Mesenchymal stem cell (in vitro differentiated cells and primary cell): ENCODE measurements around the gene C1R.
A peak's percentile ranks its signal among the peaks of the same experiment; 100 is the strongest.

Source experiments
- DNase-seq: peaks from one replicate; pipeline ENCODE4 v3.0.0-alpha.2; 2013
- H2AFZ ChIP-seq: one replicate; pipeline ENCODE4 v1.6.1; 2013; ENCODE audit warnings: low read depth, mild to moderate bottlenecking, control low read depth, inconsistent platforms, low read length, moderate library complexity
- H2AK5ac ChIP-seq: 2 replicates; pipeline ENCODE4 v1.6.1; 2013; ENCODE audit warnings: low read length, moderate library complexity, mild to moderate bottlenecking, inconsistent platforms; ENCODE audit not compliant: severe bottlenecking
- H2BK120ac ChIP-seq: one replicate; pipeline ENCODE4 v1.6.1; 2013; ENCODE audit warnings: low read depth, mild to moderate bottlenecking, inconsistent platforms, low read length, moderate library complexity
- H2BK12ac ChIP-seq, 2 experiments: one replicate each; pipeline ENCODE4 v1.6.1; 2013; ENCODE audit warnings: inconsistent platforms in 2 of 2, low read length in 2 of 2, mild to moderate bottlenecking in 2 of 2, moderate library complexity in 2 of 2, control low read depth in 1 of 2
- H2BK15ac ChIP-seq: one replicate; pipeline ENCODE4 v1.6.1; 2013; ENCODE audit warnings: mild to moderate bottlenecking, low read depth, inconsistent platforms; ENCODE audit not compliant: poor library complexity, severe bottlenecking
- H2BK5ac ChIP-seq: 2 replicates; pipeline ENCODE4 v1.6.1; 2013; ENCODE audit warnings: low read depth, mild to moderate bottlenecking, low read length, control low read depth, inconsistent platforms; ENCODE audit not compliant: poor library complexity, severe bottlenecking
- H3K14ac ChIP-seq, 2 experiments: one replicate each; pipeline ENCODE4 v1.6.1; 2013; ENCODE audit warnings: inconsistent platforms in 2 of 2, low read length in 2 of 2, control low read depth in 1 of 2, mild to moderate bottlenecking in 1 of 2, moderate library complexity in 1 of 2
- H3K18ac ChIP-seq, 2 experiments: one replicate each; pipeline ENCODE4 v1.6.1; 2013; ENCODE audit warnings: inconsistent platforms in 2 of 2, low read length in 2 of 2, control low read depth in 1 of 2, low read depth in 1 of 2, mild to moderate bottlenecking in 1 of 2
- H3K23ac ChIP-seq, 2 experiments: one replicate each; pipeline ENCODE4 v1.6.1; 2013; ENCODE audit warnings: inconsistent platforms in 2 of 2, low read length in 2 of 2, mild to moderate bottlenecking in 2 of 2, moderate library complexity in 2 of 2, control low read depth in 1 of 2
- H3K27ac ChIP-seq: 2 replicates; pipeline ENCODE4 v1.5.1; 2013; ENCODE audit warnings: mild to moderate bottlenecking, moderate library complexity, low read length, control low read depth, inconsistent platforms; ENCODE audit not compliant: poor library complexity, severe bottlenecking
- H3K27me3 ChIP-seq, 2 experiments: 2 replicates each; pipeline versions ENCODE4 v1.6.1 to v1.7.0; 2013; ENCODE audit warnings: low read length in 2 of 2, mild to moderate bottlenecking in 2 of 2, moderate library complexity in 2 of 2, control low read depth in 1 of 2, inconsistent platforms in 1 of 2; ENCODE audit not compliant: control insufficient read depth in 1 of 2, insufficient read depth in 1 of 2
- H3K36me3 ChIP-seq, 2 experiments: 2 replicates each; pipeline versions ENCODE4 v1.6.1 to v1.7.0; 2013; ENCODE audit warnings: low read length in 2 of 2, control low read depth in 1 of 2, inconsistent platforms in 1 of 2, low read depth in 1 of 2, mild to moderate bottlenecking in 1 of 2; ENCODE audit not compliant: insufficient read depth in 2 of 2, control insufficient read depth in 1 of 2
- H3K4ac ChIP-seq, 2 experiments: one replicate each; pipeline ENCODE4 v1.6.1; 2013; ENCODE audit warnings: inconsistent platforms in 2 of 2, low read length in 2 of 2, mild to moderate bottlenecking in 2 of 2, moderate library complexity in 2 of 2, control low read depth in 1 of 2, low read depth in 1 of 2
- H3K4me1 ChIP-seq: 2 replicates; pipeline ENCODE4 v1.6.1; 2013; ENCODE audit warnings: low read depth, low read length, control low read depth; ENCODE audit not compliant: control insufficient read depth, insufficient read depth
- H3K4me2 ChIP-seq: 2 replicates; pipeline ENCODE4 v1.6.1; 2013; ENCODE audit warnings: low read length, mild to moderate bottlenecking, inconsistent platforms; ENCODE audit not compliant: poor library complexity, severe bottlenecking
- H3K4me3 ChIP-seq, 2 experiments: 2 replicates each; pipeline versions ENCODE4 v1.5.1 to v1.7.0; 2013; ENCODE audit warnings: low read length in 2 of 2, mild to moderate bottlenecking in 2 of 2, control low read depth in 1 of 2, low read depth in 1 of 2; ENCODE audit not compliant: insufficient read depth in 1 of 2
- H3K79me1 ChIP-seq: replicated peaks from 2 replicates; pipeline ENCODE4 v1.6.1; 2013; ENCODE audit warnings: mild to moderate bottlenecking, control low read depth, low read length, inconsistent platforms; ENCODE audit not compliant: poor library complexity, severe bottlenecking
- H3K9ac ChIP-seq: 2 replicates; pipeline ENCODE4 v1.7.0; 2013; ENCODE audit warnings: mild to moderate bottlenecking, low read length, moderate library complexity
- H3K9me3 ChIP-seq: 2 replicates; pipeline ENCODE4 v1.7.0; 2013; ENCODE audit warnings: mild to moderate bottlenecking, low read length; ENCODE audit not compliant: control insufficient read depth
- H4K8ac ChIP-seq: one replicate; pipeline ENCODE4 v1.6.1; 2013; ENCODE audit warnings: inconsistent platforms, mild to moderate bottlenecking, low read length, moderate library complexity
- H4K91ac ChIP-seq: one replicate; pipeline ENCODE4 v1.6.1; 2013; ENCODE audit warnings: mild to moderate bottlenecking, low read length, inconsistent platforms
- WGBS: methylation state at CpG from one replicate; pipeline ENCODE4 v1.1.7; 2013; ENCODE audit warnings: mixed read lengths; 5-methylcytosine and 5-hydroxymethylcytosine counted together

C1R gene

DNA sequence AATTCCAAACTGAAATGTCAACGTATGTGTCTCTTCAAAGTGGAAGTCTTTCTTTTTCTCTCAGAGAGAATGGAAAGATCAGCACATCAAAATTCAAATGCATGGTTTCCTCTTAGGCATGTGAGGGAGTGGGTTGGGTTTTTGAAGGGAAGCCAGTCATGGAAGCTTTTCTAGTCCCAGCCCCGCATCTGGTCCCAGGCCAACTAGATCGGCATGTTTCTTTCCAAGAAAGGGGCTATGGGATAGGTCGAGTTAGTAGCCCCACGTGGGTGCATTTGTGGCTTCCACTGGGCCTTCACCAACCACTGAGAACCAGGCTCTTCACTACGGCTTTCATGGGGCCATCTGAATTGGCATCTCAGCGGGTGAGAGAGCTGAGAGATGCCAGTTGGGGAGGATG, 25.1 kb downstream of the C1R start:
- Histone ChIP-seq H3K4me1 (peaks cover 6% of the 10 kb centered on the region), H3K18ac (no peak overlapping the region), H3K36me3 (peaks cover 0 to 89% of the 10 kb centered on the region in 2 experiments), H3K4ac (no peak overlapping the region), H3K9ac (no peak overlapping the region), H3K27ac (no peak overlapping the region), H2BK5ac (no peak overlapping the region), H3K79me1 (no peaks in the 10 kb centered on the region), H3K4me3 (no peak overlapping the region), H3K27me3 (peaks cover 0 to 9% of the 10 kb centered on the region in 2 experiments), H2BK120ac (no peak overlapping the region), H3K14ac (no peak overlapping the region), H3K4me2 (no peak overlapping the region), H4K8ac (no peak overlapping the region), H2BK15ac (no peak overlapping the region), H3K9me3 (no peaks in the 10 kb centered on the region), H2AFZ (no peak overlapping the region), H2BK12ac (no peak overlapping the region), H2AK5ac (no peak overlapping the region), H3K23ac (no peak overlapping the region), H4K91ac (no peak overlapping the region)
- DNase-seq: no peak
- WGBS: 88% methylated on average over 7 of the region's 7 CpGs

DNA sequence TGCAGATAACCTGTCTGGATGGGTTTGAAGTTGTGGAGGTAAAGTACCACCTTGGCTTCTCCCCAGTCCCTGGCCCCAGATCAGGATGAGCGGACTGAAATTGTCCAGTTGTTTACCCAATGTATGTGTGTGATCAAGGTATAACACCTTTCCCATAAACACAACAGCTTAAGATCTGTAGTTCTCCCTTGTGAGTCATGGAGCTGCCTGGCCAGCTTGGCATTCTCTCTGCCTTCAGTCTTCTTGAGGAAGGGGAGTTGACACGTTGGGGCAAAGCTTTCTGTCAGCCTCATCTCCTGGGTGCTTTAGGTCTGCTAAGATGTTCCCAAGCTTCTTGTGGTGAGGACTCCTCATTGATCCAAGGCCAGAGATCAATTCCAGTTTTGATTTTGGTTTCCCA, 25.6 kb downstream of the C1R start:
- no peak overlapping the region for H3K18ac ChIP-seq
- WGBS: 88% methylated on average over 1 of the region's 2 CpGs
- no peak overlapping the region for H3K9ac ChIP-seq
- H4K8ac ChIP-seq: no peak overlapping the region
- H3K27ac ChIP-seq: no peak overlapping the region
- H3K4ac ChIP-seq: no peak overlapping the region
- H2BK5ac ChIP-seq: no peak overlapping the region
- H3K4me2 ChIP-seq: no peak overlapping the region
- H3K27me3 ChIP-seq: peaks cover 0 to 9% of the 10 kb centered on the region in 2 experiments
- H4K91ac ChIP-seq: no peak overlapping the region
- no peak for DNase-seq
- no peaks in the 10 kb centered on the region for H3K9me3 ChIP-seq
- peaks cover 0 to 89% of the 10 kb centered on the region in 2 experiments for H3K36me3 ChIP-seq
- H2AFZ ChIP-seq: no peak overlapping the region
- no peak overlapping the region for H2AK5ac ChIP-seq
- no peak overlapping the region for H3K14ac ChIP-seq
- H2BK120ac ChIP-seq: no peak overlapping the region
- no peak overlapping the region for H2BK12ac ChIP-seq
- H3K79me1 ChIP-seq: no peaks in the 10 kb centered on the region
- H2BK15ac ChIP-seq: no peak overlapping the region
- no peak overlapping the region for H3K23ac ChIP-seq
- H3K4me1 ChIP-seq: peaks cover 6% of the 10 kb centered on the region
- no peak overlapping the region for H3K4me3 ChIP-seq

DNA sequence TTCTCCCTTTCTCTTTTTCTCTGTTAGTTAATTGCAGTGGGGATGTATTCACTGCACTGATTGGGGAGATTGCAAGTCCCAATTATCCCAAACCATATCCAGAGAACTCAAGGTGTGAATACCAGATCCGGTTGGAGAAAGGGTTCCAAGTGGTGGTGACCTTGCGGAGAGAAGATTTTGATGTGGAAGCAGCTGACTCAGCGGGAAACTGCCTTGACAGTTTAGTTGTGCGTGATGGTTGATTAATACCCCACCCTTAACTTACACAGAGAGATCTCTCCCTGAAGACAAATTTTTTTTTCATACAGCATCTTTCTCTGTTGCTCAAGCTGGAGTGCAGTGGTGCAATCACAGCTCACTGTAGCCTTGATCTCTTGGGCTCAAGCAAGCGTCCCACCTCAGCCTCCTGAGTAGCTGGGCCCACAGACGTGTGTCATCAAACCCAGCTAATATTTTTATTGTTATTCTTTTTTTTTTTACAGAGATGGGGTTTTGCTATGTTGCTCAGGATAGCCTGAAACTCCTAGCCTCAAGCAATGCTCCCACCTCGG, 27.1 kb downstream of the C1R start:
- DNase-seq: no peak
- no peak overlapping the region for H3K18ac ChIP-seq

DNA sequence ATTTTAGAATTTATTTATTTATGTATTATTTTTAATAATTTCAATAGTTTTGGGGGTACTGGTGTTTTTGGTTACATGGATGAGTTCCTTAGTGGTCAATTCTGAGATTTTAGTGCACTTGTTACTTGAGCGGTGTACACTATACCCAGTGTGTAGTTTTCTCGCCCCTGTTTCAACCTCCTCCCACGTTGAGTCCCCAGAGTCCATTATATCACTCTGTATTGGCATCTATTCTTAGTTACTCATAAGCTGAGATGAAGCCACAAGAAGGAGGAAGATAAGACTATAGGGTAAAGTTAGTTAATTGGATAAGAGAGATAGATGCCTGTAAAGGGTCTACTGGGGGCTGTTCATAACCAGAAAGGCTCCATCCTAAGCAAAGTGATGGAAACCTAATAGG, 27.7 kb downstream of the C1R start:
- H3K18ac ChIP-seq: no peak overlapping the region
- no peak overlapping the region for H3K4me2 ChIP-seq
- H3K4ac ChIP-seq: no peak overlapping the region
- no peak overlapping the region for H3K9ac ChIP-seq
- peaks cover 0 to 11% of the 10 kb centered on the region in 2 experiments for H3K27me3 ChIP-seq
- no peak overlapping the region for H3K27ac ChIP-seq
- no peak overlapping the region for H2BK12ac ChIP-seq
- no peak overlapping the region for H4K8ac ChIP-seq
- peaks cover 8% of the 10 kb centered on the region for H3K4me1 ChIP-seq
- no peak overlapping the region for H2AK5ac ChIP-seq
- no peak overlapping the region for H2BK120ac ChIP-seq
- H3K36me3 ChIP-seq: peaks cover 0 to 74% of the 10 kb centered on the region in 2 experiments
- H3K79me1 ChIP-seq: no peaks in the 10 kb centered on the region
- no peak overlapping the region for H2BK15ac ChIP-seq
- no peak overlapping the region for H3K14ac ChIP-seq
- H3K23ac ChIP-seq: no peak overlapping the region
- no peak overlapping the region for H4K91ac ChIP-seq
- peak overlapping the region in 1 of 2 experiments; percentile 25 for H3K4me3 ChIP-seq
- no peak overlapping the region for H2AFZ ChIP-seq
- 100% methylated on average over 1 of the region's 3 CpGs for WGBS
- no peak for DNase-seq
- no peaks in the 10 kb centered on the region for H3K9me3 ChIP-seq
- H2BK5ac ChIP-seq: no peak overlapping the region

More for the DNA sequence above, 27.1 kb downstream of the C1R start:
- Histone ChIP-seq H3K9me3 (no peaks in the 10 kb centered on the region), H2BK120ac (no peak overlapping the region), H3K27ac (no peak overlapping the region), H3K36me3 (peaks cover 0 to 80% of the 10 kb centered on the region in 2 experiments), H3K4me2 (no peak overlapping the region), H3K79me1 (no peaks in the 10 kb centered on the region), H3K4me1 (peaks cover 8% of the 10 kb centered on the region), H4K91ac (no peak overlapping the region), H3K4ac (no peak overlapping the region), H4K8ac (no peak overlapping the region), H2BK5ac (no peak overlapping the region), H2AFZ (no peak overlapping the region), H3K14ac (no peak overlapping the region), H2BK12ac (no peak overlapping the region), H3K23ac (no peak overlapping the region), H2BK15ac (no peak overlapping the region), H3K27me3 (peaks cover 0 to 9% of the 10 kb centered on the region in 2 experiments), H2AK5ac (no peak overlapping the region), H3K9ac (no peak overlapping the region), H3K4me3 (peak overlapping the region in 1 of 2 experiments; percentile 25)
- WGBS: 93% methylated on average over 6 of the region's 7 CpGs
